ENCODE measurements around the gene FAM217B. TPM values are rescaled to one million over a fixed set of nuclear protein-coding genes. Genes with fewer than 3 reads are reported as not detected.

The FAM217B gene
- total RNA-seq, 4 donors from 2014 or later: 7.9 to 18.5 (median 17.4) TPM

DNA sequence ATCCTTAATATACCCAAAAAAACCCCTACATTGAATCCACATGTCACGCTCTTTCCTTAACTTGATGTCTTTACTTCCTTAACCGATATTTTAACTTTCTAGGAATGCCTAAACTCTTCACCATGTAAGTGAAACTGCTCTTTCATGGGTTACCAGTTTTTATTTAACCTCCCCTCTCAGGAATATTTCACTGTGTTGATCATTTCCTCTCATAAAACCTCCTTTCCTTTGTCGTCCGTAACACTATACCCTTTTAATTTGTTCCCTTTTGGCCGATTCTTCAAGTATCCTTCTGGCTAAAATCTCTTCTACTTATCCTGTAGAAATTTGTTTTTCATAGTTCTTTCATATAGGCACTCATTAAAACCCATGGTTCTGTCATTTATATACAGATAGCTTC, 31.3 kb upstream of the FAM217B start:
- Histone ChIP-seq H3K27me3 (no peaks in the 10 kb centered on the region), H3K9me3 (no peaks in the 10 kb centered on the region), H3K27ac (no peak overlapping the region), H3K4me1 (no peaks in the 10 kb centered on the region), H3K36me3 (no peaks in the 10 kb centered on the region), H3K4me3 (no peak overlapping the region)
- TF ChIP-seq POLR2A (IDR thresholded peaks at IDR 0.05): no peak
- TF ChIP-seq, protein P1, sequence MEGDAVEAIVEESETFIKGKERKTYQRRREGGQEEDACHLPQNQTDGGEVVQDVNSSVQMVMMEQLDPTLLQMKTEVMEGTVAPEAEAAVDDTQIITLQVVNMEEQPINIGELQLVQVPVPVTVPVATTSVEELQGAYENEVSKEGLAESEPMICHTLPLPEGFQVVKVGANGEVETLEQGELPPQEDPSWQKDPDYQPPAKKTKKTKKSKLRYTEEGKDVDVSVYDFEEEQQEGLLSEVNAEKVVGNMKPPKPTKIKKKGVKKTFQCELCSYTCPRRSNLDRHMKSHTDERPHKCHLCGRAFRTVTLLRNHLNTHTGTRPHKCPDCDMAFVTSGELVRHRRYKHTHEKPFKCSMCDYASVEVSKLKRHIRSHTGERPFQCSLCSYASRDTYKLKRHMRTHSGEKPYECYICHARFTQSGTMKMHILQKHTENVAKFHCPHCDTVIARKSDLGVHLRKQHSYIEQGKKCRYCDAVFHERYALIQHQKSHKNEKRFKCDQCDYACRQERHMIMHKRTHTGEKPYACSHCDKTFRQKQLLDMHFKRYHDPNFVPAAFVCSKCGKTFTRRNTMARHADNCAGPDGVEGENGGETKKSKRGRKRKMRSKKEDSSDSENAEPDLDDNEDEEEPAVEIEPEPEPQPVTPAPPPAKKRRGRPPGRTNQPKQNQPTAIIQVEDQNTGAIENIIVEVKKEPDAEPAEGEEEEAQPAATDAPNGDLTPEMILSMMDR (IDR thresholded peaks at IDR 0.05): no peak
- no peak for DNase-seq

DNA sequence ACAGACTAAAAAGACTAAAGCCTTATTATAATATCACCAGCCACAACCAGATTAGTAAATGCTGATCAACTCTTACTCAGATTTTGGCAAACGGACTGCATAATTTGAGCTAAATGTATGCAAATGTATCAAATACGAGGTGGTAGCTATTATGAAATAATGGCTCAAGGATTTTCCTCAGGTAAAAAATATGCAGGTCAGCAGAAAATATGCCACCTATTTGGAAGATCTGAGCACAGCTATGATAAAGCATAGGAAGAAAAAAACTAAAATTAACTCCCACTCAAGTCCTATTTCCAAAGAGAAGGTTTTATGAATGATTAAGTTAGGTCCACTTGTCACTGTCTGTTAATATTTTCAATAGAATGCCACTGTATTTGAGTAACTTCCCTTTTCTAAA, 29.1 kb upstream of the FAM217B start:
- H3K9me3 ChIP-seq: no peaks in the 10 kb centered on the region
- TF ChIP-seq POLR2A (IDR thresholded peaks at IDR 0.05): no peak
- TF ChIP-seq, protein P1 (IDR thresholded peaks at IDR 0.05): no peak
- H3K4me1 ChIP-seq: no peaks in the 10 kb centered on the region
- DNase-seq: no peak
- no peak overlapping the region for H3K4me3 ChIP-seq
- no peak overlapping the region for H3K27ac ChIP-seq
- H3K27me3 ChIP-seq: no peaks in the 10 kb centered on the region
- no peaks in the 10 kb centered on the region for H3K36me3 ChIP-seq

DNA sequence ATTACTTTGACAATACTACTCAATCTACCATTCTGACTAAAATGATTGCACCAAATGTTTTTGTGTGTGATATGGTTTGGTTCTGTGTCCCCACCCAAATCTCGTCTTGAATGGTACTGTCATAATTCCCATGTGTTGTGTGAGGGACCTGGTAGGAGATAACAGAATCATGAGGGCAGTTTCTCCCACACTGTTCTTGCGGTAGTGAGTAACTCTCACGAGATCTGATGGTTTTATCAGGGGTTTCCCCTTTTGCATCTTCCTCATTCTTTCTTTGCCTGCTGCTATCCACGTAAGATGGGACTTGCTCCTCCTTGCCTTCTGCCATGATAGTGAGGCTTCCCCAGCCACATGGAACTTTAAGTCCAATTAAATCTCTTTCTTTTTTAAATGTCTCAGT, 27.6 kb upstream of the FAM217B start:
- no peak for TF ChIP-seq POLR2A (IDR thresholded peaks at IDR 0.05)
- TF ChIP-seq, protein P1 (IDR thresholded peaks at IDR 0.05): no peak
- no peak overlapping the region for H3K27ac ChIP-seq
- no peaks in the 10 kb centered on the region for H3K27me3 ChIP-seq
- no peaks in the 10 kb centered on the region for H3K36me3 ChIP-seq
- no peak for DNase-seq
- H3K9me3 ChIP-seq: no peaks in the 10 kb centered on the region
- no peaks in the 10 kb centered on the region for H3K4me1 ChIP-seq
- H3K4me3 ChIP-seq: no peak overlapping the region

DNA sequence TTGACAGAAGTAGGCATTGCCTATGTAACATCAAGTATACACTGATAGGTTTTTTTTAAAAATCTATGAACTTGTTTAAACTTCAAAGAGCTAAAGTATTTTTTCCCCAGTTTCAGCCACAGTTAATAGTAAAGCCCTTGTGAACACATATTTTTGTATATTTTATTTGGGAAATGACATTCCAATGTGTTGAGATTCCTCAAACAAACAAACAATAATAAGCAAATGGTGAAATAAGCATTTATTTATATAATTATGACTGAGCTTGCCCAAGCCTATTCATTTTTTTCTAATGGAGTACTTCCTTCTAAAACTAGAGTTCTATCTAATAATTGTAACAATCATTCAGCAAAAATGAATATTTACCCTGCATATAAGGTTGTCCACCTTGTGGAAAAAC, 19.2 kb upstream of the FAM217B start:
- TF ChIP-seq POLR2A (IDR thresholded peaks at IDR 0.05): no peak
- Histone ChIP-seq H3K36me3 (no peaks in the 10 kb centered on the region), H3K4me3 (no peak overlapping the region), H3K27me3 (no peaks in the 10 kb centered on the region), H3K4me1 (no peaks in the 10 kb centered on the region), H3K27ac (no peak overlapping the region), H3K9me3 (no peaks in the 10 kb centered on the region)
- no peak for DNase-seq

DNA sequence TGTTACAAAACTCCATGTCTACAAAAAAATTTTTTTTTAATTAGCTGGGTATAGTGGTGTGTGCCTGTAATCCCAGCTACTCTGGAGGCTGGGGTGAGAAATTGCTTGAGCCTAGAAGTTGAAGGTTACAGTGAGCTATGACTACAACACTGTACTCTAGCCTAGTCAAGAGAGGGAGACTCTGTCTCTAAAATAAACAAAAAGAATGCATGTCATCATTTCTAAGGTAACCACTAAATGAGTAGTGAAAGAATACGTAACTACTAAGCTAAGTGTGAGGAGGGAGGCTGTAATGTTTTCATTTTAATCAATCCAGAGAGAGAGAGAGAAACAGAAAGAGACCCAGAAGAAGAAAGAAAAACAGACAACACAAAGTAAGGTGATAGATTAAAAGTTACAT, 16.7 kb upstream of the FAM217B start:
- Histone ChIP-seq H3K9me3 (no peaks in the 10 kb centered on the region), H3K4me3 (no peak overlapping the region), H3K27me3 (no peaks in the 10 kb centered on the region), H3K27ac (no peak overlapping the region), H3K36me3 (no peaks in the 10 kb centered on the region), H3K4me1 (no peaks in the 10 kb centered on the region)
- no peak for TF ChIP-seq POLR2A (IDR thresholded peaks at IDR 0.05)
- TF ChIP-seq, protein P1 (IDR thresholded peaks at IDR 0.05): no peak
- DNase-seq: no peak

DNA sequence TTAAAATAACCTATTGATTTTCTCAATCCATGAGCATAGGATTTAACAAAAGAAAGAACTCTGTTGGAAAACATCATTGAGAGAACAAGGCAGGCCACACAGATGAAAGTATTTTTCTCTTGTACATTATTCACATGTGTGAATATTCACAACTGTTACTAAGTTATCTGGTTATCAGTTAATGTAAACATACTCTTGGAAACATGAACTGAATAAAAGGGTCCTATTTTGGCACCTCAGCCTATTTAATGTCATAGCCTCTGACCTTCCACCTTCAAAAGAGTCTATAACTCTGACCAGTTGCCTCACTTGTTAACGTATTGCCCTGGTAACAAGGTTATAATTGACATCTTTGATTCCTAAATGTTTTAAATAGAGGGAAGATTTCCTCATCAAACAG, 14.8 kb upstream of the FAM217B start:
- Histone ChIP-seq H3K9me3 (no peaks in the 10 kb centered on the region), H3K27ac (no peak overlapping the region), H3K4me1 (no peaks in the 10 kb centered on the region), H3K4me3 (no peak overlapping the region), H3K36me3 (no peaks in the 10 kb centered on the region), H3K27me3 (no peaks in the 10 kb centered on the region)
- DNase-seq: no peak
- no peak for TF ChIP-seq POLR2A (IDR thresholded peaks at IDR 0.05)
- TF ChIP-seq, protein P1 (IDR thresholded peaks at IDR 0.05): no peak

Data from Peyer's patch (tissue), 4 donors.